Tibial artery (tissue), 4 donors: Measurements from ENCODE around the gene UMODL1.

Experiments used
- DNase-seq, 2 donors: peaks; one replicate each; pipeline ENCODE4 v3.0.0-alpha.2; 2019
- H3K27ac ChIP-seq, 2 donors: fragments of 200-600 bp; sonication (generic) in 1 of 2; 1 replicate in 1 of 2; 2 replicates in 1 of 2; pipeline ENCODE4 v1.5.1; 2018 to 2019; ENCODE audit warnings: mild to moderate bottlenecking in 1 of 2
- H3K27me3 ChIP-seq, 2 donors: fragments of 200-600 bp; sonication (generic) in 1 of 2; one replicate each; pipeline versions ENCODE4 v1.5.1 to v1.6.0; 2016 to 2019
- H3K36me3 ChIP-seq, 3 donors: fragments of 200-600 bp; sonication (generic) in 2 of 3; one replicate each; pipeline ENCODE4 v1.5.1; 2016 to 2019; ENCODE audit warnings: mild to moderate bottlenecking in 2 of 3
- H3K4me1 ChIP-seq, 4 donors: fragments of 200-600 bp; sonication (generic) in 2 of 4; 1 replicate in 3 of 4; 2 replicates in 1 of 4; pipeline ENCODE4 v1.5.1; 2016 to 2019
- H3K4me3 ChIP-seq, 2 donors: fragments of 200-600 bp; sonication (generic) in 1 of 2; 1 replicate in 1 of 2; 2 replicates in 1 of 2; pipeline ENCODE4 v1.5.1; 2018 to 2019; ENCODE audit warnings: mild to moderate bottlenecking in 2 of 2
- H3K9me3 ChIP-seq, 3 donors: fragments of 200-600 bp; sonication (generic) in 1 of 3; one replicate each; pipeline ENCODE4 v1.5.1; 2016 to 2019
- CTCF ChIP-seq, 2 experiments: fragments of 200-600 bp in 1 of 2; fragments of 450-650 bp in 1 of 2; IDR thresholded peaks; one replicate each; pipeline ENCODE4 v1.5.1; 2017 to 2019; ENCODE audit warnings: antibody characterized with exemption in 2 of 2, mild to moderate bottlenecking in 1 of 2, moderate library complexity in 1 of 2
- intact Hi-C: fragments of 100-400 bp; cut with DNase I; formaldehyde crosslinking; loops from one replicate; pipeline ENCODE4 v1.15.0; 2023; ENCODE audit warnings: low total_unique reads

Gene UMODL1

GRCh38 chr21:42187976-42188653 is 117.0 kb downstream of the UMODL1 start:
- H3K9me3 ChIP-seq, result no peaks in the 10 kb centered on the region
- no peak overlapping the region for H3K27ac ChIP-seq
- peak in 1 of 2 donors; percentile 48 for DNase-seq
- no peak overlapping the region for H3K4me3 ChIP-seq
- intact Hi-C loops, result no loop called here
- H3K4me1 ChIP-seq, result peaks cover 0 to 5% (median 0%) of the 10 kb centered on the region in 4 donors
- peaks cover 0 to 9% of the 10 kb centered on the region in 2 donors for H3K27me3 ChIP-seq
- TF ChIP-seq CTCF (IDR thresholded peaks at IDR 0.05), result no peak
- H3K36me3 ChIP-seq, result no peaks in the 10 kb centered on the region

- DNase-seq, result no peak
- TF ChIP-seq CTCF (IDR thresholded peaks at IDR 0.05), result no peak
- no peaks in the 10 kb centered on the region for H3K36me3 ChIP-seq
- no peak overlapping the region for H3K27ac ChIP-seq
- H3K27me3 ChIP-seq, result peaks cover 0 to 14% of the 10 kb centered on the region in 2 donors
- no peaks in the 10 kb centered on the region for H3K9me3 ChIP-seq
- H3K4me1 ChIP-seq, result peaks cover 0 to 5% (median 0%) of the 10 kb centered on the region in 4 donors
- no peak overlapping the region for H3K4me3 ChIP-seq
- intact Hi-C loops, result no loop called here
These were observed 117.5 kb downstream of the UMODL1 start for GRCh38 chr21:42188663-42189062.

- no peak for DNase-seq
- H3K36me3 ChIP-seq, result no peaks in the 10 kb centered on the region
- no peak for TF ChIP-seq CTCF (IDR thresholded peaks at IDR 0.05)
- intact Hi-C loops, result no loop called here
- H3K27ac ChIP-seq, result no peak overlapping the region
- peaks cover 0 to 17% of the 10 kb centered on the region in 2 donors for H3K27me3 ChIP-seq
- peaks cover 0 to 5% (median 0%) of the 10 kb centered on the region in 4 donors for H3K4me1 ChIP-seq
- no peak overlapping the region for H3K4me3 ChIP-seq
- H3K9me3 ChIP-seq, result no peaks in the 10 kb centered on the region
These were observed 118.3 kb downstream of the UMODL1 start for GRCh38 chr21:42189431-42189830.

- H3K27me3 ChIP-seq, result peaks cover 0 to 23% of the 10 kb centered on the region in 2 donors
- H3K4me3 ChIP-seq, result no peak overlapping the region
- H3K9me3 ChIP-seq, result no peaks in the 10 kb centered on the region
- H3K36me3 ChIP-seq, result no peaks in the 10 kb centered on the region
- peaks cover 0 to 5% (median 0%) of the 10 kb centered on the region in 4 donors for H3K4me1 ChIP-seq
- intact Hi-C loops, result no loop called here
- no peak overlapping the region for H3K27ac ChIP-seq
- DNase-seq, result no peak
- no peak for TF ChIP-seq CTCF (IDR thresholded peaks at IDR 0.05)
These were observed 118.9 kb downstream of the UMODL1 start for GRCh38 chr21:42189860-42190485.

- DNase-seq, result no peak
- Histone ChIP-seq H3K27me3 (peaks cover 0 to 28% of the 10 kb centered on the region in 2 donors), H3K4me1 (peaks cover 0 to 5% (median 0%) of the 10 kb centered on the region in 4 donors), H3K9me3 (no peaks in the 10 kb centered on the region), H3K4me3 (no peak overlapping the region), H3K36me3 (no peaks in the 10 kb centered on the region), H3K27ac (no peak overlapping the region)
- no peak for TF ChIP-seq CTCF (IDR thresholded peaks at IDR 0.05)
- intact Hi-C loops, result no loop called here
These were observed 119.4 kb downstream of the UMODL1 start for GRCh38 chr21:42190486-42190863.
